HG03280 (cell line): ENCODE measurements around the gene JMJD1C.

Source experiments
- ATAC-seq: cut with Tn5 transposase; IDR thresholded peaks from one replicate; pipeline ENCODE4 v1.9.1; 2021; ENCODE audit warnings: mild to moderate bottlenecking, moderate library complexity; ENCODE audit not compliant: unreplicated experiment

The JMJD1C gene

GRCh38 chr10:63439607-63440006 is 26.2 kb downstream of the JMJD1C start:
- no peak for ATAC-seq

GRCh38 chr10:63438506-63439498 is 27.0 kb downstream of the JMJD1C start:
- ATAC-seq = no peak

GRCh38 chr10:63437116-63437949 is 28.4 kb downstream of the JMJD1C start:
- no peak for ATAC-seq

GRCh38 chr10:63436225-63436624 is 29.6 kb downstream of the JMJD1C start:
- no peak for ATAC-seq

GRCh38 chr10:63434866-63435854 is 30.6 kb downstream of the JMJD1C start:
- no peak for ATAC-seq

GRCh38 chr10:63431962-63432797 is 33.6 kb downstream of the JMJD1C start:
- no peak for ATAC-seq

- ATAC-seq = no peak
These were observed 34.8 kb downstream of the JMJD1C start for GRCh38 chr10:63430999-63431356.

- no peak for ATAC-seq
These were observed 35.4 kb downstream of the JMJD1C start for GRCh38 chr10:63430091-63430998.

- no peak for ATAC-seq
These were observed 36.5 kb downstream of the JMJD1C start for GRCh38 chr10:63429281-63429680.

GRCh38 chr10:63427013-63427412 is 38.8 kb downstream of the JMJD1C start:
- ATAC-seq = no peak

GRCh38 chr10:63425512-63425911 is 40.3 kb downstream of the JMJD1C start:
- no peak for ATAC-seq

- ATAC-seq = no peak
These were observed 41.2 kb downstream of the JMJD1C start for GRCh38 chr10:63424576-63424975.

GRCh38 chr10:63423494-63423893 is 42.3 kb downstream of the JMJD1C start:
- no peak for ATAC-seq

- ATAC-seq = peak; percentile 95
These were observed 44.2 kb downstream of the JMJD1C start for GRCh38 chr10:63421591-63421990.

GRCh38 chr10:63416376-63416775 is 49.4 kb downstream of the JMJD1C start:
- no peak for ATAC-seq

- no peak for ATAC-seq
These were observed 50.0 kb downstream of the JMJD1C start for GRCh38 chr10:63415640-63416244.

- no peak for ATAC-seq
These were observed 51.1 kb downstream of the JMJD1C start for GRCh38 chr10:63414481-63415260.
